GM08714 (cell line): ENCODE measurements around the gene CACNB4.
A peak's percentile ranks its signal among the peaks of the same experiment; 100 is the strongest.

Source experiments
- H3K4me3 ChIP-seq: fragments of 200-500 bp; sonication (Bioruptor generic); 2 replicates; pipeline ENCODE4 v1.5.1; 2014; ENCODE audit warnings: mild to moderate bottlenecking, low read length, inconsistent platforms
- ZNF274 ChIP-seq: IDR thresholded peaks from 2 replicates; pipeline ENCODE4 v1.6.1; 2012; ENCODE audit warnings: mild to moderate bottlenecking, low read depth, low read length

CACNB4 gene

DNA sequence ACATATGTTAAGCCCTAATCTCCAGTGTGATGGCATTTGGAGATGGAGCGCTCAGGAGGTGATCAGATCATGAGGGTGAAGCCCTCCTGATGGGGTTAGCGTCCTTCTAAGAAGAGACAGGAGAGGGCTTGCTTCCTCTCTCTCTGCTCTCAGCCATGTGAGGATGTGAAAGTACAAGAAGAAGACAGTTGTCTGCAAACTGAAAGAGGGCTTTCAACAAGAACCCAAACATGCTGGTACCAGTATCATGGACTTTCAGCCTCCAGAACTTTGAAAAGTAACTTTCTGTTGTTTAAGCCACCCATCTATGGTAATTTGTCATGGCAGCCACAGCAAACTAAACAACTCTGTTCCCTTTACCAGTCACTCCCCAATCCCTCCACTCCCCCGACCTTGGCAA is 47.4 kb downstream of the CACNB4 start:
- no peak overlapping the region; the same call in 1 of the 2 replicates for H3K4me3 ChIP-seq
- TF ChIP-seq ZNF274, result no peak

DNA sequence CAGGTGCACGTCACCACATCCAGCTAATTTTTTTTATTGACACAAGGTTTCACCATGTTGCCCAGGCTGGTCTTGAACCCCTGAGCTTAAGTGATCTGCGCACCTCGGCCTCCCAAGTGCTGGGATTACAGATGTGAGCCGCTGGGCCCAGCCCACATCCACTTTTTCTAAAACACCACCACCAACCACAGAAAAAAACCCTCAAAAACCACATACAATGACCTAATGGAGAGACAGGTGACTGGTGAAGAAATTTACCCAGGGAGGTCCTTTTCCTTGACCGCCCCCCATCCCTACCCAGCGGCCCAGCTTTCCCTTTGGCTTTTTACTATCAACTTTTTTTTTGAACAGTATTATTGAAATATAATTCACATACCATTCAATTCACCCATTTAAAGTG is 47.9 kb downstream of the CACNB4 start:
- TF ChIP-seq ZNF274, result no peak
- H3K4me3 ChIP-seq, result no peak overlapping the region

DNA sequence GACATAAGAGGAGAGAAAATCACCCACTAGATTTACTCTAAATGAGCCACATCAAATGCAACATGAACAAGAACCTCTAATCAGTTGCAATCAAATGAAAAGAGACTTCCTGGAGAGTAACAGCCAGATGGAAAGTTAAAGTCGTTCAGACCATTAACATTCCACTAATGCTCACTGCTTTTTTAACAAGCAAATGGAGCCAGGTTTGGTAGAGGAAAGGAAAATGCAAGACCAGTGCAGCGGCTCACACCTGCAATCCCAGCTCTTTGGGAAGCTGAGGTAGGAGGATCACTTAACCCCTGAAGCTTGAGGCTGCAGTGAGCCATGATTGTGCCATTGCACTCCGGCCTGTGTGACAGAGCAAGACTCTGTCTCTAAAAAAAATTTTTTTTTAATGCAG is 48.5 kb downstream of the CACNB4 start:
- no peak for TF ChIP-seq ZNF274
- no peak overlapping the region for H3K4me3 ChIP-seq

DNA sequence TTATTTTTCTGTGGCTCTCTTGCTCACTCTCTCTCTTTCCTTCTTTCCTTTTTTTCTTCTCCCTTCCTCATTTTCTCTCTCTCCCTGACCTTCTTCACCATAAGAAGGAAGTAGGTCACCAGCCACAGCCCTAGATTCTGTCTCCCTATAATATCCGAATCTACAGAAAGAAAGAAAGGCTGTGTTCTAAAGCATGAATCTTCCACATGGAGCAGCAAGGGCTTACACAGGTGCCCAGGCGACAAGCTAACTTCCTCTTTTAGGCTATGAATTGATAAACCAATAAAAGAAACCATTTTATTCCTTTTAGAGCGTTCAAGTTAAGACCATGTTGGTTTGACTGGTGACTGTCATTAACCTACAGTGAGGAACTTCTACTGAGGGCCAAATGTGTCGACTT is 49.3 kb downstream of the CACNB4 start:
- TF ChIP-seq ZNF274, result no peak
- no peak overlapping the region for H3K4me3 ChIP-seq

DNA sequence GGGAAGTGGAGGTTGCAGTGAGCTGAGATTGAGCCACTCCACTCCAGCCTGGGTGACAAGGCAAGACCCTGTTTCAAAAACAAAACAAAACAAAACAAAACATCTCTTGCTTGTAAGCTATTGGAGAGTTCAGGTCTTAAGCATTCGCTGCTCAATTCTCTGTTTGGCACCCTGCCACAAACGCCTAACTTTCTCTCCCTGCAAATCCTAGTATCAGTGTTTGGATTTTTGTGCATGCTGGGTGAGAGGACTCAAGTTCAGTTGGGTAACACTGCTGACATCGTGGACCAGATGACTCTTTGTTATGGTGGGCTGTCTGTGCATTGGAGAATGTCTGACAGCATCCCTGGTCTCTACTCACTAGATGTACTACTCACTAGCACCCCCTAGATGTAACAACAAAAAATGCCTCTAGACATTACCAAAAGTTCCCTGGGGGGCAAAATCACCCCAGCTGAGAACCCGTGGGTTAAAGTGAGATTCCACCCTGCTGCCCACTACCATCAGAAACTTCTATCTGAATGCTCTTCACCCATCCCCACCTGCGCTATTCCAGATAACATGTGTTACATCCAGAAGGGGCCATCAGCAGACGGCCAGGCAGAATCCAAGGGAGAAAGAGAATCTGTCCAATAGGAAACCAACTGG is 50.9 kb downstream of the CACNB4 start:
- H3K4me3 ChIP-seq, result peak overlapping the region; percentile 0; the same call in 1 of the 2 replicates

DNA sequence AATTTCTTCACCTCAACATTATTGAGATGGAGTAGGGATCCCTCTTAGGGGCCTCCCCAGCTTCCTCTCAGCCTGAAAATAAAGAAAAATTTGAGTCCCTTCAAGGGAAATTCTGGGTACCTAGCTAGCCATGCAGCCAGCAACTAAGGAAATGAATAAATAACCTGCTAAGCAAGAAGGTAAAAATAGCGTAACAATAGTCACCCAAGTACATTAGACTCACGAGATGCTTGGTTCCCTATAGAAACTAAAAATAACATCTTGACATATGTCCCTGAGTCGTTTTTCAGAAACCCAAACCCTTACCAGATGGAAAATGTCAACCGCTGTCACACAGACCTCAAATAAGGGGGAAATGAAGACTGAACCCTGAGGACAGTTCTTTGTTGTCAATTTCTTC is 51.9 kb downstream of the CACNB4 start:
- peak overlapping the region; percentile 63; the same call in 1 of the 2 replicates for H3K4me3 ChIP-seq
- no peak for TF ChIP-seq ZNF274

More for the DNA sequence above, 50.9 kb downstream of the CACNB4 start:
- no peak for TF ChIP-seq ZNF274

DNA sequence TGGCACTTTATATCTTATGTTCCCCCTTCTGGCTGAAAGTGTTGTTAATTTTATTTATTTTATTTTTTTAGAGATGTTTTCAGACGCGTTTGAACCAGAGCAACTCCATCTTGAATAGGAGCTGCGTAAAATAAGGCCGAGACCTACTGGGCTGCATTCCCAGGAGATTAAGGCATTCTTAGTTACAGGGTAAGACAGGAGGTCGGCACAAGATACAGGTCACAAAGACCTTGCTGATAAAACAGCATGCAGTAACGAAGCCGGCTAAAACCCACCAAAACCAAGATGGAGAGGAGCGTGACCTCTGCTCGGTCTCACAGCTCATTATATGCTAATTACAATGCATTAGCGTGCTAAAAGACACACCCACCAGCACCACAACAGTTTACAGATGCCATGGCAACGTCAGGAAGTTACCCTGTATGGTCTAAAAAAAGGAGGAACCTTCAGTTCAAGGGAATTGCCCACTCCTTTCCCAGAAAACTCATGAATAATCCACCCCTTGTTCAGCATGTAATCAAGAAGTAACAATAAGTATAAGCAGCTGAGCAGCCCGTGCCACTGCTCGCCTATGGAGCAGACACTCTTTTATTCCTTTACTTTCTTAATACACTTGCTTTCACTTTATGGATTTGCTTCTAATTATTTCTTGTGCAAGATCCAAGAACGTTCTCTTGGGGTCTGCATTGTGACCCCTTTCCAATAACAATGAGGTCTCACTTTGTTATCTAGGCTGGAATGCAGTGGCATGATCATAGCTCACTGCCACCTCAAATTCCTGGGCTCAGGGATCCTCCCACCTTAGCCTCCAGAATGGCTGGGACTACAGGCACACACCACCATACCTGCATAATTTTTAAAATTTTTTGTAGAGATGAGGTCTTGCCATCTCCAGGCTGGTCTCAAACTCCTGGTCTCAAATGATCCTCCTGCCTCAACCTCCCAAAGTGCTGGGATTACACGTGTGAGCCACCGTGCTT is 55.9 kb downstream of the CACNB4 start:
- TF ChIP-seq ZNF274, result no peak

DNA sequence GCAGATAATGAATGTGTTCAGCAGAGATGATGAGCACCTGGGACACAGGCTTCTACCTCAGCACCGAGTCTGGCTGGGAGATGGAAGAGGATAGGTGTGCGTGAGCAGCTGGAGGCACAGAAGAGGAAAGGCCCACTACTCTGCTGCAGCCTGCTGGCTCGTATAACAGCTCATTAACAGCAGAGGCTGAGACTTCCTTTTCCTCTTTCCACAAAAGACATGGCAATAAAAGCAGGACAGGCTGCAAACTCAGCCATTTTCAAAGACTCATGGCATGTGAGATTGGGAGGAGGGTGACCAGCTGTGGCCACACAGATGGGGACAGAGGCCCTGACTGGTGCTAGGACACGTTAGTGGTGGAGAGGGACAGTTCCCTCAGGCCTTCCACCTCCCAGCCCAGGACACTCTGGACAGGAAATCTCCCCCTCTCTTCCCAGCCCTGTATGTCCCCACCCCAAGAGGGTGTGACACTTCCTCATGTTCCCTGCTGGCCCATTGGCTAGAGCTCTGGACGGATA is 60.3 kb downstream of the CACNB4 start:
- TF ChIP-seq ZNF274, result no peak

More for the DNA sequence above, 55.9 kb downstream of the CACNB4 start:
- no peak overlapping the region for H3K4me3 ChIP-seq

DNA sequence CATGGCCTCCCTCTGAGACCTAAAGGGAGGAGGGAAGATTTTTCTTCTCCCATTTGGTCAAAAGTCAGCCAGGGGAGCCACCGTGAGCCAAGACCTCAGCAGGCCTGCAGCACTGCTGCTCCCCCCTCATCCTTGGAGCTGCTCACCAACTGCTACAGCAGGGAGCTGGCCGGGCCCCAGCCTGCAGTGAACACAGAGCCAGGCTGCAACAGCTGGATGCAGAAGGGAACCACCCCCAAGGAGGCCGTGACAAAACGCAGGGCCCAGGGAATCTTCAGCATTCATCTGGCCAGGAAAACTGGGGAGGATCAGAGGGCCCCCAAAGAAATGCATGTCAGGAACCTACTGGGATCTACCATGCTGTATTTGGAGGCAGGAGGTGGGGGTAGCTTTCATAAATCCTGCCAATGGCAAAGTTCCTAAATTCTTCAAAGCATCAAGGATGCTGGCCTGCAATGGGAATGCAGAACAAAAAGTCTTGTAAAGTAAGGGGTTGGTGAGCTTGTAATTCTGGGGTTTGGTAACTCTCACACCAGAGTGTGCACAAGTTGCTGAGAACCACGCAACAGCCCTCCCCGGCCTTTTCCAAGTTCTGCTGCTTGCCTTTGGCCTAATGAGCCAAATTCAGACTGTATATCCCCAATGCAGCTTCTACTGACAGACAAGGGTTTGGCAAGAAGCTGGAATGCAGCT is 61.0 kb downstream of the CACNB4 start:
- no peak for TF ChIP-seq ZNF274
- H3K4me3 ChIP-seq, result no peak overlapping the region

More for the DNA sequence above, 60.3 kb downstream of the CACNB4 start:
- no peak overlapping the region for H3K4me3 ChIP-seq

DNA sequence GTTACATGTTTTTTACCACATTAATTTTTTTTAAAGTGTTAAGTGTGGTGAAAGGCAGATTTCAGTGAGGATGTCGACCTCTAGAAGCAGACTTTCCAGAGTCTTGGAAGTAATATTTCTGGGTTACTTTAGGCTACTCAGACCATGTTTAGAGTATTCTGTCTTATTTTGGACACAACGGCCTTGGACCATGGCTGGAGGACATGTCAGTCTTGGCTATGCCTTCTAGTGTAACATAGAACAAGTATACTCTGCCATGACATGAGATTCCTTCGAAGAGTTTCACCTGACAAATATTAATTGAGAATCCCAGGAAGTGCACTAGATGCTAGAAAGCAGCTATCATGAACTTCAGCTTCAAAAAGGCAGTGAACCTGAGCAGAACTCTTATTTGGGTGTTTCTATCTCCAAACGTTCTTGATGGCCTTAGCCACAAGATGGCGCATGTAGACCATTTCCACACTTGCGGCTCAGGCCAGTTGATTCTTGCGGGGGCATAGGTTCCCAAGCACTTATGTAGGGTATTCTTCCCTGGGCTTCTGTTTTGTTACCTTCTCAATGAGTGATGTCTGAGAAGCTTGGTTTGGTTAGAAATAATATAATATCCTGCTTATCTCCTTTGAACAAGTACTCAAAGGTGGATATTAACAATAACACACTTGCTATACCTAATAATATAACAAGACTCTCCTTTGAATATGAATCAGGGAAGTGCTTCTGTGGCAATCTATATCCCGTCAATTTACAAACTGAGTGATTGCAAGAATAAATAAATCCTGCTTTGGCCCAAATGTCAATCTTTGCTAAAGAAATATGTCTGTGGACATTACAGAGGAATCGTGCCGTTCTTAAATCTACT is 62.0 kb downstream of the CACNB4 start:
- TF ChIP-seq ZNF274, result no peak
- H3K4me3 ChIP-seq, result no peak overlapping the region

DNA sequence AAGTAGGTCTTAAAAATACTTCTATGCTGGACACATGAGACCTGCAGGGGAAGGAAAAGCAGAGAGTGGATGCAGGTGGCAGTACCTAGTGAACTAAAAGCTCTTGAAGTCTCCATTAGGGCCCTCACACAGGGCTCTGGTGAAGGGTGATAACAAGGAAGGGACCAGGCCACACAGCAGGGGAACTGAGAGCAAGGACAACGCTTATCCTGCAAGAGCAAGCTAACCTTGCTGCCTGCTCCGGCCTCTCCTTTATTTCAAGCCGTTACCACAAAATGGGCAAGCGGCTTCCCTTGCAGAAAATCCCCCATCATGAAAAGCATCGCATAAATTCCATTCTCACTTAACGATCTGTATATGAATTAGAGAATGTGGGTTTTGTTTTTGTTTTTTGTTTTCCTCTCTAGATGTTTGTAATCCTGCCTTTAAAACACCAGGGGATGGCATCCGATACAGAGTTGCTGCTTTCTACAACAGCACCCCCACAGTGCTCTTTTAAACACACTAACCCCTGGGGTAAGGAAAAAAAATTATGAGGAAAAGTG is 64.5 kb downstream of the CACNB4 start:
- TF ChIP-seq ZNF274, result no peak
- H3K4me3 ChIP-seq, result no peak overlapping the region

DNA sequence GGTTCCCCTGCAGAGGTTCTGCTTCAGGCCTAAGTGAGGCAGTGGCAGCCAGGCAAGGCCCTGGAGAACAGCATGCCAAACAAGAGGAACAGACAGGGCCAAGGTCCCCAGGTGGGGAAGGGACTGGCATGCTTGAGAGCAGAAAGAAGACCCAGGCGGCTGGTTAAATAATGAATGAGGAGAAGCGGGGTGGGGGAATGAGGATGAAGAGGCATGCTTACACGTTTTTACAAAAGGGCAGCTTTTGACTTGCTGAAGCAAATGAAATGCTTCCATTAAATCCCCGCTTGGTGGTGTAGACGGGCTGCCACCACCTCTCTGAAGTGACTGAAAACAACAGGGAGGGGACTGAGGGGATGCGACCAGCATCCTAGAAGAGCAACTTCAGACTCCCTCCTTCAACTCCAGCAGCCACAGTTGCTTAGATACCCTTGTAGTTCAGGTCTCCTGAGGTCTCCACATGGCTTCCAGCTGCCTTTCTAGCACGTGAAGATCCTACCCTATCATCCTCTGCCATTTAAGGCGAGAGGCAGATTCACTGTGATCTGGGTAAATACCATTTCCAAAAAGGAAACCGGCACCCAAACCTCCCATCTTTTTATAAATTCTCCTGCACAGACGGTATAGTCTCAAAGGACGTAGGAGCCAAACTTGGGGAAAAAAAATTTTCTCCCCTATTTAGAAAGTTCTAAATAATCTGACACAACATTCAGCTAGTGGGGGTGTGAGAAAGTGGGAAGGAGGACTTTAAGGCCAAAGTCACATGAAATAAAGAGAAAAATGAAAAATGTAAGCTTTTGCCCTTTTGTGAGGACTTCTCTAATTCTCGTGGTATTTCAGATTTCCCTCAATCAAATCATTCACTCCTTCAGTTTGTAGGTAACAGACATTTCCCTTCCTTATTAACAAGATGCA is 65.6 kb downstream of the CACNB4 start:
- no peak overlapping the region for H3K4me3 ChIP-seq
- no peak for TF ChIP-seq ZNF274
